HG03521 (cell line): ENCODE data around the gene STOM.

Source experiments
- ATAC-seq: cut with Tn5 transposase; IDR thresholded peaks from one replicate; pipeline ENCODE4 v1.9.1; 2021; ENCODE audit warnings: mild to moderate bottlenecking, moderate library complexity; ENCODE audit not compliant: unreplicated experiment

STOM gene

GRCh38 chr9:121350993-121351561, 19.0 kb downstream of the STOM start:
- no peak for ATAC-seq

- no peak for ATAC-seq
Observed at GRCh38 chr9:121350036-121350435, 20.0 kb downstream of the STOM start.

- no peak for ATAC-seq
Observed at GRCh38 chr9:121349009-121349408, 21.0 kb downstream of the STOM start.

- no peak for ATAC-seq
Observed at GRCh38 chr9:121348221-121348620, 21.8 kb downstream of the STOM start.

GRCh38 chr9:121345070-121345469, 25.0 kb downstream of the STOM start:
- no peak for ATAC-seq

- no peak for ATAC-seq
Observed at GRCh38 chr9:121344184-121344583, 25.9 kb downstream of the STOM start.

- no peak for ATAC-seq
Observed at GRCh38 chr9:121340676-121341392, 29.2 kb downstream of the STOM start.

- no peak for ATAC-seq
Observed at GRCh38 chr9:121339437-121339836, 30.6 kb downstream of the STOM start.

GRCh38 chr9:121336665-121337064, 33.4 kb downstream of the STOM start:
- ATAC-seq = no peak

GRCh38 chr9:121333950-121334773, 35.9 kb downstream of the STOM start:
- no peak for ATAC-seq

- ATAC-seq = no peak
Observed at GRCh38 chr9:121331992-121332685, 37.9 kb downstream of the STOM start.

- ATAC-seq = no peak
Observed at GRCh38 chr9:121331549-121331948, 38.5 kb downstream of the STOM start.

GRCh38 chr9:121328876-121329681, 41.0 kb downstream of the STOM start:
- no peak for ATAC-seq

GRCh38 chr9:121328476-121328875, 41.6 kb downstream of the STOM start:
- no peak for ATAC-seq

GRCh38 chr9:121326901-121327613, 43.0 kb downstream of the STOM start:
- ATAC-seq = no peak

GRCh38 chr9:121326130-121326838, 43.8 kb downstream of the STOM start:
- no peak for ATAC-seq

- ATAC-seq = no peak
Observed at GRCh38 chr9:121325387-121325786, 44.7 kb downstream of the STOM start.

- ATAC-seq = no peak
Observed at GRCh38 chr9:121324755-121325154, 45.3 kb downstream of the STOM start.

GRCh38 chr9:121324316-121324715, 45.7 kb downstream of the STOM start:
- ATAC-seq = no peak
